OCI-LY7 (cell line): Measurements from ENCODE around the gene C1orf56. TPM values are rescaled to one million over a fixed set of nuclear protein-coding genes. Genes with fewer than 3 reads are reported as not detected.

Source experiments
- BruUV-seq: library from RNA; stranded (reverse); fragments of 400-500 nt; replicated peaks from 2 replicates; lab custom pipeline; 2021; lab: Mats Ljungman, UMichigan
- CTCF ChIA-PET: fragments of 300-600 bp; sonication (Branson Sonifier 250); formaldehyde crosslinking; loops from one replicate; lab custom pipeline; 2022; ENCODE audit warnings: antibody characterized with exemption; ENCODE audit not compliant: unreplicated experiment; lab: Charles Lee
- POLR2A ChIA-PET: fragments of 300-600 bp; sonication (Branson Sonifier 250); formaldehyde crosslinking; loops from one replicate; lab custom pipeline; 2022; ENCODE audit warnings: antibody characterized with exemption; lab: Charles Lee
- DNase-seq: peaks from one replicate; pipeline ENCODE4 v3.0.0-alpha.2; 2015; ENCODE audit warnings: low spot score
- H2AFZ ChIP-seq: fragments of 200-600 bp; sonication (generic), shearing (Covaris generic); 2 replicates; pipeline ENCODE4 v1.6.1; 2014; ENCODE audit warnings: mild to moderate bottlenecking, antibody characterized with exemption, low read length, moderate library complexity
- H3K27ac ChIP-seq: fragments of 200-600 bp; sonication (generic); 2 replicates; pipeline ENCODE4 v1.5.1; 2014; ENCODE audit warnings: mixed run types, low read depth, mild to moderate bottlenecking, moderate library complexity, low read length, inconsistent platforms; ENCODE audit not compliant: poor library complexity, severe bottlenecking
- H3K36me3 ChIP-seq: fragments of 200-600 bp; sonication (generic); 2 replicates; pipeline ENCODE4 v1.6.1; 2014; ENCODE audit warnings: mild to moderate bottlenecking, antibody characterized with exemption, low read length, moderate library complexity, mixed read lengths; ENCODE audit not compliant: insufficient read depth
- H3K4me1 ChIP-seq: fragments of 200-600 bp; sonication (generic); 2 replicates; pipeline ENCODE4 v1.5.1; 2014; ENCODE audit warnings: mild to moderate bottlenecking, low read length; ENCODE audit not compliant: insufficient read depth, poor library complexity, severe bottlenecking
- H3K4me2 ChIP-seq: fragments of 200-600 bp; sonication (generic); 2 replicates; pipeline ENCODE4 v1.6.1; 2014; ENCODE audit warnings: mild to moderate bottlenecking, low read length
- H3K4me3 ChIP-seq: fragments of 200-600 bp; sonication (generic); 2 replicates; pipeline ENCODE4 v1.5.1; 2014; ENCODE audit warnings: mild to moderate bottlenecking, low read depth, low read length; ENCODE audit not compliant: poor library complexity, severe bottlenecking
- H3K79me2 ChIP-seq: fragments of 200-600 bp; sonication (generic); 2 replicates; pipeline ENCODE4 v1.6.1; 2016; ENCODE audit warnings: low read depth, mild to moderate bottlenecking, low read length, moderate library complexity, mixed read lengths; ENCODE audit not compliant: insufficient read depth
- H3K9me2 ChIP-seq: fragments of 200-600 bp; sonication (generic); 2 replicates; pipeline ENCODE4 v1.6.1; 2016; ENCODE audit warnings: mild to moderate bottlenecking, low read length, mixed read lengths; ENCODE audit not compliant: insufficient read depth
- H3K9me3 ChIP-seq: fragments of 200-600 bp; sonication (generic); 2 replicates; pipeline ENCODE4 v1.6.1; 2014; ENCODE audit warnings: mild to moderate bottlenecking, mixed run types, low read length, mixed read lengths
- H4K20me1 ChIP-seq: fragments of 200-600 bp; sonication (generic); 2 replicates; pipeline ENCODE4 v1.6.1; 2014; ENCODE audit warnings: mild to moderate bottlenecking, antibody characterized with exemption, low read length, moderate library complexity, mixed read lengths; ENCODE audit not compliant: insufficient read depth
- CTCF ChIP-seq: fragments of 200-600 bp; sonication (generic); conservative IDR thresholded peaks from 2 replicates; pipeline ENCODE4 v1.5.1; 2014; ENCODE audit warnings: mild to moderate bottlenecking, antibody characterized with exemption, low read length, moderate library complexity, mixed read lengths
- EZH2phosphoT487 ChIP-seq: fragments of 200-600 bp; sonication (generic); IDR thresholded peaks from 2 replicates; pipeline ENCODE4 v1.6.1; 2018; ENCODE audit warnings: low read depth, borderline replicate concordance, mild to moderate bottlenecking, mixed run types, antibody characterized with exemption, low read length, moderate library complexity, mixed read lengths
- intact Hi-C: fragments of 100-400 bp; cut with micrococcal nuclease; formaldehyde crosslinking; loops from one replicate; pipeline ENCODE4 v1.10.0; 2022; ENCODE audit not compliant: unreplicated experiment
- total RNA-seq, 2 experiments: library from RNA; depleted of rRNA in 1 of 2; stranded (reverse); fragments of >200 nt in 1 of 2; shearing (Covaris generic) in 1 of 2; gene quantifications; 2 replicates each; pipeline ENCODE4 v1.2.3, GENCODE V29; 2014 to 2022

Gene C1orf56
- total RNA-seq, 2 experiments from 2014 or later, result 0.25 TPM; not detected in 1

DNA sequence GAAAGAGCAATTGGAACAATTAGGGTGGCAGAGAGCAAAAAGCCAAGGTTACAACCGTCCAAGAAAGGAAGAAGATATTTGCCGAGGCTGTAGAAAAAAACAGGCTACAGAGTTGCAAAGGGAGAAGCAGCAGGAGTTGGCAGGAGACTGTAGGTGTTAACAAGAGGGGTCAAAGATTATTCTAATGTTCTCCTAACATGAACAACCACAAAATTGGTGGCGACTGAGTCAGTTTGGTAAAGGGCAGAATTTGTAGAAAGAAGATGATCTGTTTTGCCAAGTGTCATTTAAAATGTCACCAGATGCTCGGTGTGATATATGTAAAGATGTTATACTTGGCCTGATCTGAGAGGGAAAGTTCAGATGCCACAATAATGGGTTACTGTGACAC, 39.7 kb upstream of the C1orf56 start:
- Histone ChIP-seq H3K36me3 (no peaks in the 10 kb centered on the region), H3K4me1 (peaks cover 58% of the 10 kb centered on the region), H3K4me2 (peak overlapping the region; percentile 90), H3K27ac (peak overlapping the region; percentile 47), H4K20me1 (no peaks in the 10 kb centered on the region), H3K9me3 (no peaks in the 10 kb centered on the region), H3K9me2 (no peaks in the 10 kb centered on the region), H2AFZ (peak overlapping the region; percentile 85), H3K4me3 (peak overlapping the region; percentile 83), H3K79me2 (peaks cover 17% of the 10 kb centered on the region; the same call in 1 of the 2 replicates)
- ChIA-PET POLR2A (no interaction called here), CTCF (no interaction called here)
- intact Hi-C loops, result loop anchor here (5.0 kb wide), 1 partner anchor 49 kb away; the partner anchor contains the start of gene CDC42SE1
- DNase-seq, result no peak
- BruUV-seq, result no TSS peak
- TF ChIP-seq EZH2phosphoT487, result no peak
- no peak for TF ChIP-seq CTCF

DNA sequence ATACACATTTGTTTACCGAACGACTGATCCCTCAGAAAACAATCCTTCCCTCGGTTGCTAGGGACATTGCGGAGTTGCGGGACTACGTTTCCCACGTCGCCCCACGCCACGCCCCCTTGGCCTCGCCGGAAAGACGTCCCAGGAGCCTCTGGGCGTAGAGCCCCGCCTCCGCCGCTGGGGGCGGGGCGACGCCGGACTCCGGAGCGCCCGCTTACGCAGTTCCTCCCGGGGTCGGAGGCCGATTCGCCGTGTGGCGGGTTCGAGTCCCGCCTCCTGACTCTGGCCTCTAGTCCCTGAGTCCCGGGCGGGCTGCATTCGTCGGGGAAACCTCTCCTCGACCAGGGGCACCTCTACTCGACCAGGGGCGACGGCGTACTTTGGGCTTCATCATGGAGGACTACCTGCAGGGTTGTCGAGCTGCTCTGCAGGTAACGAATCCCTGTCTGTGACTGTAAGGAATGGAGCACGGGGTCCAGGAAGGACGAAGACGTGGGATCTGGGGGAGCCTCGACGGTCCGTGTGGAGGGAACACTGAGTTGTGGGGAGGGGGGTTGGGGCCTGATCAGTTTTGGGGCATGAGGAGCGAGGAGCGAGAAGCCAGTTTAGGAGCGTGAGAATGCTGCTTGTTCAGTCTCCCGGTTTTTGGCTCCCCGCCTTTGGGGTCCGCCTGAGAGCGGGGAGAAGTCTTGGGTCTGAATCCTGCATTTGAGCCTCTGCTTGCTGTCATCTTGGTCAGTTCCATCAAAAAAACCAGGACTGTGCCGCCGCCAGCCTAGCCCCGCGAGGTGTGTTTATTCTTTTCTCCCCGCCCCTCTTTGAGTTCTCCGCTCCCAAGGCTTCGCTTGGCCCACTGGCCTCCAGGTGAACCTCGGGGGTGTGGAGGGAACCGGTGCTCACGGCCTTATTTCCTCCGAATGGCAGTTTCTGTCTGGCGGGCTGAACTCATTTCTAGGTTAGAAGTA, 39.0 kb upstream of the C1orf56 start, which contains the start of gene PRUNE1:
TSS of gene PRUNE1 (plus strand) at position 206 of the 962 bp plus-strand sequence. CDS start at position 390, 184 bp downstream.
- peak; percentile 97 for DNase-seq
- no TSS peak for BruUV-seq
- Histone ChIP-seq H3K27ac (peak within 1 kb of the TSS; percentile 47), H4K20me1 (no peaks in the 10 kb centered on the region), H3K9me3 (no peaks in the 10 kb centered on the region), H3K36me3 (no peaks in the 10 kb centered on the region), H2AFZ (peak within 1 kb of the TSS; percentile 85), H3K4me3 (peak within 1 kb of the TSS; percentile 83), H3K4me2 (peak within 1 kb of the TSS; percentile 90), H3K4me1 (peaks cover 52% of the 10 kb centered on the region), H3K9me2 (no peaks in the 10 kb centered on the region), H3K79me2 (peaks cover 17% of the 10 kb centered on the region; the same call in 1 of the 2 replicates)
- ChIA-PET POLR2A (no interaction called here), CTCF (no interaction called here)
- no peak for TF ChIP-seq EZH2phosphoT487
- TF ChIP-seq CTCF, result no peak
- intact Hi-C loops, result loop anchor here (5.0 kb wide), 1 partner anchor 49 kb away; the partner anchor contains the start of gene CDC42SE1
